ENCODE measurements around the gene DNM3.

DNA sequence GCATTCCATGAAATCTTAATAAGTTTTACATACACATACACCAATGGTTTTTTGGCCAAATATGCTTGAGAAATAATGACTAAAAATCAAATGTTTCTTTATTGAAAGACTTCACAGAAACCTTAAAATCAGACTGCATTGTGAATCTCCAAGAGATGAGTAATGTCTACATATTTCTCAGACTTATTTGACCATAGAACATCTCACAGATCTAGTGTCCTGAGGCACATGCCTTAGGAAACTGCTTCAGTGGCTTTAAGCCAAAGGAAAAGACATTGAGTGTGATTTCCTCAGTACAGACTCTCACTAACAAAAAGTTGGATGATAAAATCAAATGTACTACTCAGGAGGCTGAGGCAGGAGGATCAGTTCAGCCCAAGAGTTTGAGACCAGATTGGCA lies 573.0 kb downstream of the DNM3 start:
- TF ChIP-seq EZH2 (IDR thresholded peaks at IDR 0.05; ENCODE audit: low read depth, unreplicated experiment) (no peak), CREB1 (CRISPR knock-in tag; IDR thresholded peaks at IDR 0.05; ENCODE audit: low read depth) (no peak), EZH2phosphoT487 (IDR thresholded peaks at IDR 0.05; ENCODE audit: unreplicated experiment) (no peak), JUNB (IDR thresholded peaks at IDR 0.05; ENCODE audit: unreplicated experiment) (no peak)
- TF ChIP-seq, protein P1, sequence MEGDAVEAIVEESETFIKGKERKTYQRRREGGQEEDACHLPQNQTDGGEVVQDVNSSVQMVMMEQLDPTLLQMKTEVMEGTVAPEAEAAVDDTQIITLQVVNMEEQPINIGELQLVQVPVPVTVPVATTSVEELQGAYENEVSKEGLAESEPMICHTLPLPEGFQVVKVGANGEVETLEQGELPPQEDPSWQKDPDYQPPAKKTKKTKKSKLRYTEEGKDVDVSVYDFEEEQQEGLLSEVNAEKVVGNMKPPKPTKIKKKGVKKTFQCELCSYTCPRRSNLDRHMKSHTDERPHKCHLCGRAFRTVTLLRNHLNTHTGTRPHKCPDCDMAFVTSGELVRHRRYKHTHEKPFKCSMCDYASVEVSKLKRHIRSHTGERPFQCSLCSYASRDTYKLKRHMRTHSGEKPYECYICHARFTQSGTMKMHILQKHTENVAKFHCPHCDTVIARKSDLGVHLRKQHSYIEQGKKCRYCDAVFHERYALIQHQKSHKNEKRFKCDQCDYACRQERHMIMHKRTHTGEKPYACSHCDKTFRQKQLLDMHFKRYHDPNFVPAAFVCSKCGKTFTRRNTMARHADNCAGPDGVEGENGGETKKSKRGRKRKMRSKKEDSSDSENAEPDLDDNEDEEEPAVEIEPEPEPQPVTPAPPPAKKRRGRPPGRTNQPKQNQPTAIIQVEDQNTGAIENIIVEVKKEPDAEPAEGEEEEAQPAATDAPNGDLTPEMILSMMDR (conservative IDR thresholded peaks at IDR 0.05; ENCODE audit: low read depth in 2 of 2): no peak
